ENCODE results near the gene RGS19.
"Not testable (repeated sequence)": the region's sequence is repeated elsewhere in the genome, so short reads cannot be mapped to it uniquely, and the experiment has no call there.

Gene RGS19

GRCh38 chr20:64095455-64095854 is 16.1 kb upstream of the RGS19 start:
- no peak for DNase-seq (ENCODE audit: low spot score)

GRCh38 chr20:64093013-64093503 is 13.7 kb upstream of the RGS19 start:
- no peak for DNase-seq (ENCODE audit: low spot score)

GRCh38 chr20:64092258-64093012 is 13.1 kb upstream of the RGS19 start:
- DNase-seq (ENCODE audit: low spot score) = no peak

GRCh38 chr20:64091770-64092169 is 12.5 kb upstream of the RGS19 start:
- DNase-seq (ENCODE audit: low spot score) = no peak

- DNase-seq (ENCODE audit: low spot score) = no peak
These were observed 12.0 kb upstream of the RGS19 start for GRCh38 chr20:64091340-64091739.

- DNase-seq (ENCODE audit: low spot score) = no peak
These were observed 10.8 kb upstream of the RGS19 start for GRCh38 chr20:64090165-64090564.

- not testable (repeated sequence) for DNase-seq (ENCODE audit: low spot score)
These were observed 9.3 kb upstream of the RGS19 start for GRCh38 chr20:64088586-64088985.

GRCh38 chr20:64087226-64087825 is 8.0 kb upstream of the RGS19 start:
- DNase-seq (ENCODE audit: low spot score) = not testable (repeated sequence)

- no peak for DNase-seq (ENCODE audit: low spot score)
These were observed 7.5 kb upstream of the RGS19 start for GRCh38 chr20:64086801-64087200.

GRCh38 chr20:64084685-64085152 is 5.4 kb upstream of the RGS19 start:
- no peak for DNase-seq (ENCODE audit: low spot score)

- no peak for DNase-seq (ENCODE audit: low spot score)
These were observed 4.7 kb upstream of the RGS19 start, which contains the start of gene LKAAEAR1 for GRCh38 chr20:64083804-64084684. Gene LKAAEAR1 (minus strand): TSS chr20:64084398. CDS start chr20:64084219, 179 bp downstream.

GRCh38 chr20:64083378-64083803 is 4.1 kb upstream of the RGS19 start:
- DNase-seq (ENCODE audit: low spot score) = peak; percentile 73

GRCh38 chr20:64082820-64083377 is 3.6 kb upstream of the RGS19 start:
- DNase-seq (ENCODE audit: low spot score) = no peak

GRCh38 chr20:64082126-64082731 is 2.9 kb upstream of the RGS19 start:
- no peak for DNase-seq (ENCODE audit: low spot score)

GRCh38 chr20:64081624-64081964 is 2.3 kb upstream of the RGS19 start:
- DNase-seq (ENCODE audit: low spot score) = no peak

- no peak for DNase-seq (ENCODE audit: low spot score)
These were observed 1.7 kb upstream of the RGS19 start for GRCh38 chr20:64080813-64081623.

- DNase-seq (ENCODE audit: low spot score) = no peak
These were observed 895 bp upstream of the RGS19 start, which contains the start of gene OPRL1 for GRCh38 chr20:64080013-64080812. Gene OPRL1 (plus strand): TSS chr20:64080082. CDS start chr20:64092721, 12,639 bp downstream.

- DNase-seq (ENCODE audit: low spot score) = no peak
These were observed 415 bp downstream of the RGS19 start for GRCh38 chr20:64078934-64079272.

- DNase-seq (ENCODE audit: low spot score) = no peak
These were observed 1.3 kb downstream of the RGS19 start for GRCh38 chr20:64077876-64078551.

All from hepatic stellate cell (primary cell).